Osteoblast (primary cell): Measurements from ENCODE around the gene DSG3. TPM values are rescaled to one million over a fixed set of nuclear protein-coding genes. Genes with fewer than 3 reads are reported as not detected.

ENCODE experiments used
- DNase-seq: peaks from one replicate; pipeline ENCODE4 v3.0.0; 2011; ENCODE audit warnings: low spot score, mixed read lengths; ENCODE audit not compliant: insufficient read length; ENCODE audit errors: missing footprints
- H2AFZ ChIP-seq: 2 replicates; pipeline ENCODE4 v1.6.0; 2011; ENCODE audit warnings: mild to moderate bottlenecking, low read length
- H3K27ac ChIP-seq: 2 replicates; pipeline ENCODE4 v1.5.1; 2011; ENCODE audit warnings: mild to moderate bottlenecking, low read depth, low read length, moderate library complexity
- H3K27me3 ChIP-seq: 2 replicates; pipeline ENCODE4 v1.6.0; 2012; ENCODE audit warnings: mild to moderate bottlenecking, control low read depth, inconsistent platforms, low read length, moderate library complexity; ENCODE audit not compliant: insufficient read depth
- H3K36me3 ChIP-seq: 2 replicates; pipeline ENCODE4 v1.5.1; 2011; ENCODE audit warnings: mild to moderate bottlenecking, low read length, control low read depth, moderate library complexity; ENCODE audit not compliant: insufficient read depth
- H3K4me1 ChIP-seq: 2 replicates; pipeline ENCODE4 v1.5.1; 2011; ENCODE audit warnings: mild to moderate bottlenecking, low read length, control low read depth, moderate library complexity; ENCODE audit not compliant: insufficient read depth
- H3K4me2 ChIP-seq: 2 replicates; pipeline ENCODE4 v1.6.0; 2011; ENCODE audit warnings: mild to moderate bottlenecking, low read length; ENCODE audit not compliant: insufficient read depth
- H3K4me3 ChIP-seq: fragments of 200-600 bp; sonication (generic); 3 replicates; pipeline ENCODE4 v1.5.1; 2012; ENCODE audit warnings: mild to moderate bottlenecking, low read length, inconsistent platforms; ENCODE audit not compliant: insufficient read depth
- H3K79me2 ChIP-seq: 2 replicates; pipeline ENCODE4 v1.6.0; 2012; ENCODE audit warnings: mild to moderate bottlenecking, low read length, control low read depth, inconsistent platforms; ENCODE audit not compliant: insufficient read depth
- H3K9me3 ChIP-seq: 2 replicates; pipeline ENCODE4 v1.5.1; 2011; ENCODE audit warnings: low read depth, low read length, control low read depth
- H4K20me1 ChIP-seq: 2 replicates; pipeline ENCODE4 v1.6.0; 2012; ENCODE audit warnings: mild to moderate bottlenecking, low read length, control low read depth; ENCODE audit not compliant: insufficient read depth
- total RNA-seq: library from RNA; depleted of rRNA; stranded (reverse); fragments of >200 nt; gene quantifications from 2 replicates; pipeline ENCODE4 v1.2.3, GENCODE V29; 2012
- TF ChIP-seq, protein P1 (sequence below): IDR thresholded peaks from 2 replicates; pipeline ENCODE4 v1.5.1; 2011; ENCODE audit warnings: mild to moderate bottlenecking, low read depth, low read length, moderate library complexity; ENCODE audit errors: extremely low read depth

Gene DSG3
- total RNA-seq, 1 donor = 1.4 TPM

DNA sequence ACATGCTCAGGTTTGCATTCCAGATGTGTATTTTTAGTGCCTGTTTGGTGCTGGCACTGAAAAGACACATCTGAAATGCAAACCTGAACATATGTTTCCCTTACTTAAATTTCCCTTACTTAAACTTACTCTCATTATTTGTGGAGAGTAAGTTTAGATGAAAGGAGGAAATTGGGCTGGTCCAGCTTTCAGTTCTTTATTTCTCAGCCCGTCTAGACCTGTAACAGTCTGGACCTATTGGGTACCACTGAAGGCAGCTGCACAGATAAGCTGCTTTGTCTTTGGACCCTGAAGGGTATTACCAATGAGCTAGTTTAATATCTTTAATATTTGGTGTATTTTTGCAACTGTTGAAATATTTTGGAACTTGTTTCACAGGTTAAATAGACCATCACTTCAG, 17.0 kb upstream of the DSG3 start:
- no peaks in the 10 kb centered on the region for H3K79me2 ChIP-seq

GRCh38 chr18:31432316-31432715, 15.2 kb upstream of the DSG3 start:
- no peaks in the 10 kb centered on the region for H4K20me1 ChIP-seq
- H3K4me1 ChIP-seq = no peaks in the 10 kb centered on the region
- H3K9me3 ChIP-seq = no peaks in the 10 kb centered on the region
- no peak overlapping the region for H2AFZ ChIP-seq
- H3K79me2 ChIP-seq = no peaks in the 10 kb centered on the region
- no peak overlapping the region for H3K27ac ChIP-seq
- H3K27me3 ChIP-seq = no peaks in the 10 kb centered on the region
- no peak overlapping the region for H3K4me2 ChIP-seq
- no peaks in the 10 kb centered on the region for H3K36me3 ChIP-seq
- no peak for DNase-seq
- TF ChIP-seq, protein P1, sequence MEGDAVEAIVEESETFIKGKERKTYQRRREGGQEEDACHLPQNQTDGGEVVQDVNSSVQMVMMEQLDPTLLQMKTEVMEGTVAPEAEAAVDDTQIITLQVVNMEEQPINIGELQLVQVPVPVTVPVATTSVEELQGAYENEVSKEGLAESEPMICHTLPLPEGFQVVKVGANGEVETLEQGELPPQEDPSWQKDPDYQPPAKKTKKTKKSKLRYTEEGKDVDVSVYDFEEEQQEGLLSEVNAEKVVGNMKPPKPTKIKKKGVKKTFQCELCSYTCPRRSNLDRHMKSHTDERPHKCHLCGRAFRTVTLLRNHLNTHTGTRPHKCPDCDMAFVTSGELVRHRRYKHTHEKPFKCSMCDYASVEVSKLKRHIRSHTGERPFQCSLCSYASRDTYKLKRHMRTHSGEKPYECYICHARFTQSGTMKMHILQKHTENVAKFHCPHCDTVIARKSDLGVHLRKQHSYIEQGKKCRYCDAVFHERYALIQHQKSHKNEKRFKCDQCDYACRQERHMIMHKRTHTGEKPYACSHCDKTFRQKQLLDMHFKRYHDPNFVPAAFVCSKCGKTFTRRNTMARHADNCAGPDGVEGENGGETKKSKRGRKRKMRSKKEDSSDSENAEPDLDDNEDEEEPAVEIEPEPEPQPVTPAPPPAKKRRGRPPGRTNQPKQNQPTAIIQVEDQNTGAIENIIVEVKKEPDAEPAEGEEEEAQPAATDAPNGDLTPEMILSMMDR = no peak
- no peak overlapping the region for H3K4me3 ChIP-seq

More for the DNA sequence above, 17.0 kb upstream of the DSG3 start:
- TF ChIP-seq, protein P1 = no peak
- H3K36me3 ChIP-seq = no peaks in the 10 kb centered on the region
- H4K20me1 ChIP-seq = no peaks in the 10 kb centered on the region
- no peaks in the 10 kb centered on the region for H3K9me3 ChIP-seq
- no peaks in the 10 kb centered on the region for H3K4me1 ChIP-seq
- no peak for DNase-seq
- no peak overlapping the region for H3K27ac ChIP-seq
- H2AFZ ChIP-seq = no peak overlapping the region
- H3K4me2 ChIP-seq = no peak overlapping the region
- H3K4me3 ChIP-seq = no peak overlapping the region
- H3K27me3 ChIP-seq = no peaks in the 10 kb centered on the region

- no peaks in the 10 kb centered on the region for H3K9me3 ChIP-seq
- H3K27me3 ChIP-seq = no peaks in the 10 kb centered on the region
- no peaks in the 10 kb centered on the region for H3K36me3 ChIP-seq
- H3K4me3 ChIP-seq = no peak overlapping the region
- H4K20me1 ChIP-seq = no peaks in the 10 kb centered on the region
- no peak overlapping the region for H3K4me2 ChIP-seq
- H3K79me2 ChIP-seq = no peaks in the 10 kb centered on the region
- DNase-seq = no peak
- H3K4me1 ChIP-seq = no peaks in the 10 kb centered on the region
- TF ChIP-seq, protein P1 = no peak
- H3K27ac ChIP-seq = no peak overlapping the region
- H2AFZ ChIP-seq = no peak overlapping the region
These were observed 10.7 kb upstream of the DSG3 start for GRCh38 chr18:31436825-31437224.

DNA sequence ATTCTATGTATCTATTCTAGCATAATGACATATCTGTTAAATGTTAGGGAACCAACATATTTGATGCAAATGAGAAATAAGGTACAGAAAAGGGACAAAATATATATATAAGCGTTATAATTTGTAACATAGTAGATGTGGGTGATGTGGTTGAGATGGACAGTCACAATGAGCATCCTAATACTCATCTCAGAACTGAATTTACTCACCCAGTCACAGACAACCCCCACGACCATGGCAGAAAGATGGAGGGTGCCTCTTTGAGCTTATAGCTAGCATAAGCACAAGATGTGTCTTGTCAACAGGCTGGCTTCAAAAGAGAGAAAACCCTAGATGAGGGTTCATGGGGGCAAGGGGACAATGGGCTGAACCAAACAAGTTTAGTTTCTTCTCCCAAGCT, 9.1 kb upstream of the DSG3 start:
- no peaks in the 10 kb centered on the region for H3K36me3 ChIP-seq
- TF ChIP-seq, protein P1 = no peak
- no peak overlapping the region for H2AFZ ChIP-seq
- no peak for DNase-seq
- H3K27me3 ChIP-seq = no peaks in the 10 kb centered on the region
- no peaks in the 10 kb centered on the region for H4K20me1 ChIP-seq
- H3K4me3 ChIP-seq = no peak overlapping the region
- no peak overlapping the region for H3K4me2 ChIP-seq
- H3K79me2 ChIP-seq = no peaks in the 10 kb centered on the region
- H3K4me1 ChIP-seq = no peaks in the 10 kb centered on the region
- H3K27ac ChIP-seq = no peak overlapping the region
- H3K9me3 ChIP-seq = no peaks in the 10 kb centered on the region
